Gastroesophageal sphincter (tissue), 4 donors: Measurements from ENCODE around the gene PCDHGA1. TPM values are rescaled to one million over a fixed set of nuclear protein-coding genes. Genes with fewer than 3 reads are reported as not detected.

Experiments
- ATAC-seq: fragments of 150-250 bp; one replicate; pipeline ENCODE4 v1.9.1; 2016; ENCODE audit warnings: mild to moderate bottlenecking, moderate library complexity
- H3K27ac ChIP-seq, 4 donors: fragments of 200-600 bp; sonication (generic) in 3 of 4; 1 replicate in 3 of 4; 2 replicates in 1 of 4; pipeline ENCODE4 v1.5.1; 2016 to 2019
- H3K27me3 ChIP-seq: fragments of 200-600 bp; sonication (generic); one replicate; pipeline ENCODE4 v1.5.1; 2019
- H3K36me3 ChIP-seq, 2 donors: fragments of 200-600 bp; sonication (generic); one replicate each; pipeline ENCODE4 v1.5.1; 2019; ENCODE audit warnings: control low read depth in 1 of 2
- H3K4me1 ChIP-seq, 3 donors: fragments of 200-600 bp; sonication (generic); 1 replicate in 2 of 3; 2 replicates in 1 of 3; pipeline ENCODE4 v1.5.1; 2016 to 2019; ENCODE audit warnings: control low read depth in 2 of 3
- H3K4me3 ChIP-seq, 2 donors: fragments of 200-600 bp; sonication (generic); one replicate each; pipeline ENCODE4 v1.5.1; 2019; ENCODE audit warnings: mild to moderate bottlenecking in 1 of 2, moderate library complexity in 1 of 2
- H3K9me3 ChIP-seq, 3 donors: fragments of 200-600 bp; sonication (generic); one replicate each; pipeline ENCODE4 v1.5.1; 2017 to 2019; ENCODE audit warnings: control low read depth in 2 of 3
- EP300 ChIP-seq: sonication (generic); formaldehyde crosslinking; IDR thresholded peaks from one replicate; pipeline ENCODE4 v1.6.1; 2017; ENCODE audit warnings: antibody characterized with exemption, mild to moderate bottlenecking
- POLR2A ChIP-seq, 2 donors: fragments of 450-650 bp; IDR thresholded peaks; one replicate each; pipeline ENCODE4 v1.6.1; 2017; ENCODE audit warnings: antibody characterized with exemption in 2 of 2, mild to moderate bottlenecking in 2 of 2, moderate library complexity in 1 of 2
- POLR2AphosphoS5 ChIP-seq: sonication (generic); formaldehyde crosslinking; IDR thresholded peaks from one replicate; pipeline ENCODE4 v1.6.1; 2017; ENCODE audit warnings: antibody characterized with exemption
- WGBS, 2 donors: methylation state at CpG; one replicate each; pipeline ENCODE4 v1.1.5; 2018; ENCODE audit warnings: low coverage in 1 of 2; 5-methylcytosine and 5-hydroxymethylcytosine counted together
- total RNA-seq, 4 donors: library from RNA; depleted of rRNA; stranded (reverse); fragments of >200 nt; gene quantifications; one replicate each; pipeline ENCODE4 v1.1.0, GENCODE V29; 2016
- TF ChIP-seq, protein P1 (sequence below), 4 experiments: fragments of 200-600 bp in 2 of 4; fragments of 450-650 bp in 2 of 4; sonication (generic) in 1 of 4; IDR thresholded peaks; one replicate each; pipeline ENCODE4 v1.5.1; 2017 to 2019; ENCODE audit warnings: antibody characterized with exemption in 4 of 4, mild to moderate bottlenecking in 2 of 4, moderate library complexity in 2 of 4

The PCDHGA1 gene
- total RNA-seq, 4 donors from 2014 or later: 0.67 to 1.3 (median 1.1) TPM

DNA sequence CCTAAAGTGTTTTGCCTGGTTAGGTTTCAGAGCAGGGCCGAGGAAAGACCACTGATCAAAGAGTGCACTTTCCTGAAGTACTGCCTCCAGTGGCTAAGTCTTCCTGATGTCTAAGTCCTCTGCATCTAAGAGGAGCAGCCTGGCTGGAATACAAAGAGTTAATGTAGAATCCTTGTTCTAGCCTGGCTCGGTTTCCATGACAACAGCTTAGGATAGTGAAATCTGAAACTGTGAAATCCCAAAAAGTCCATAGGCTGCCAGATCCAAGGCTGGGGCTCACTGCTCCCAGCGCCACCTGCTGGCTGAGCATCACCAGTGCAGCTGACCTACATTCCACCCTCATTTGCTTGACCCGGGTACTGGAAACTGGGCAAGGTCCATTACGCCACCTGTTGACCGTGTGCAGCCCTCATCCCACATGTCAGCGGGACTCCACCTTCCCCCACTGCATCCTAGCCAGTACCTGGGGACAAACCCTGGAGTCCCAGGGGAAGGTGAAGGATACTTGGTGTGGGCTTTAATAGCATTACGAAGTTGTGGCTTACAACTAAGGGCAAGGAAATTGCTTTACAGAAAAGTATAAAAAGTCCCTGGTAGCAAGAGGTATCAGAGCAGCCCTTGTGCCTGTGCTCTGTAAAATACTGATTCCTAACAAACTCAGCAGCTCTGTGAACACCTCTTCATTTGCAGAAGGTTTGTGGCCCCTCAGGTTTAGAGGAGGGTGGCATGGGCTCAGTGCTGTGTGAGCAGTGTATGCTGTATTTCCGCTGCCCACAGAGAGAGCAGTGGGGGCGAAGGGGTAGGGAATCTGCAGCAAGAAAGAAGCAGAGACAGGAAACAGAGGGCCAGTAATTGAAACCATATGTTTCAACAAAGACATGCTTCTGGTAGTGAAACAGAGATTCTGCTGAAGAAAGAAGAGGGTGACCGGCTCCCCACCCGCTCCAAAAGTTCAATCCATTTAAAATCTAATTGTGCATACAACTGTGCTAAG lies 194.6 kb downstream of the PCDHGA1 start:
- peak; percentile 85 for ATAC-seq
- Histone ChIP-seq H3K4me3 (no peak overlapping the region), H3K9me3 (no peaks in the 10 kb centered on the region), H3K36me3 (peaks cover 0 to 51% of the 10 kb centered on the region in 2 donors), H3K27ac (peak overlapping the region; percentile 57 to 82 (median 78)), H3K27me3 (no peaks in the 10 kb centered on the region), H3K4me1 (peaks cover 2 to 89% (median 36%) of the 10 kb centered on the region in 3 donors)
- WGBS, 2 donors: 15 to 60% methylated on average over 6 to 11 of the region's 12 CpGs
- TF ChIP-seq POLR2A (IDR thresholded peaks at IDR 0.05) (no peak), EP300 (no peak), POLR2AphosphoS5 (peak; percentile 88)
- TF ChIP-seq, protein P1, sequence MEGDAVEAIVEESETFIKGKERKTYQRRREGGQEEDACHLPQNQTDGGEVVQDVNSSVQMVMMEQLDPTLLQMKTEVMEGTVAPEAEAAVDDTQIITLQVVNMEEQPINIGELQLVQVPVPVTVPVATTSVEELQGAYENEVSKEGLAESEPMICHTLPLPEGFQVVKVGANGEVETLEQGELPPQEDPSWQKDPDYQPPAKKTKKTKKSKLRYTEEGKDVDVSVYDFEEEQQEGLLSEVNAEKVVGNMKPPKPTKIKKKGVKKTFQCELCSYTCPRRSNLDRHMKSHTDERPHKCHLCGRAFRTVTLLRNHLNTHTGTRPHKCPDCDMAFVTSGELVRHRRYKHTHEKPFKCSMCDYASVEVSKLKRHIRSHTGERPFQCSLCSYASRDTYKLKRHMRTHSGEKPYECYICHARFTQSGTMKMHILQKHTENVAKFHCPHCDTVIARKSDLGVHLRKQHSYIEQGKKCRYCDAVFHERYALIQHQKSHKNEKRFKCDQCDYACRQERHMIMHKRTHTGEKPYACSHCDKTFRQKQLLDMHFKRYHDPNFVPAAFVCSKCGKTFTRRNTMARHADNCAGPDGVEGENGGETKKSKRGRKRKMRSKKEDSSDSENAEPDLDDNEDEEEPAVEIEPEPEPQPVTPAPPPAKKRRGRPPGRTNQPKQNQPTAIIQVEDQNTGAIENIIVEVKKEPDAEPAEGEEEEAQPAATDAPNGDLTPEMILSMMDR (IDR thresholded peaks at IDR 0.05): peak; percentile 99 to 100 (median 100)

GRCh38 chr5:141525653-141526052 lies 195.3 kb downstream of the PCDHGA1 start:
- TF ChIP-seq POLR2A (IDR thresholded peaks at IDR 0.05) (no peak), POLR2AphosphoS5 (no peak), EP300 (no peak)
- TF ChIP-seq, protein P1 (IDR thresholded peaks at IDR 0.05): no peak
- 50 to 69% methylated on average over 6 of the region's 7 CpGs for WGBS, 2 donors
- Histone ChIP-seq H3K9me3 (no peaks in the 10 kb centered on the region), H3K4me1 (peaks cover 2 to 86% (median 33%) of the 10 kb centered on the region in 3 donors), H3K27ac (peak overlapping the region; percentile 57 to 82 (median 78)), H3K36me3 (peaks cover 0 to 51% of the 10 kb centered on the region in 2 donors), H3K4me3 (no peak overlapping the region), H3K27me3 (no peaks in the 10 kb centered on the region)
- ATAC-seq: no peak

GRCh38 chr5:141527426-141527825 lies 197.1 kb downstream of the PCDHGA1 start:
- WGBS, 2 donors: 67 to 69% methylated on average over 1 of the region's 1 CpG
- peak overlapping the region; percentile 2 to 84 (median 79) for H3K27ac ChIP-seq

DNA sequence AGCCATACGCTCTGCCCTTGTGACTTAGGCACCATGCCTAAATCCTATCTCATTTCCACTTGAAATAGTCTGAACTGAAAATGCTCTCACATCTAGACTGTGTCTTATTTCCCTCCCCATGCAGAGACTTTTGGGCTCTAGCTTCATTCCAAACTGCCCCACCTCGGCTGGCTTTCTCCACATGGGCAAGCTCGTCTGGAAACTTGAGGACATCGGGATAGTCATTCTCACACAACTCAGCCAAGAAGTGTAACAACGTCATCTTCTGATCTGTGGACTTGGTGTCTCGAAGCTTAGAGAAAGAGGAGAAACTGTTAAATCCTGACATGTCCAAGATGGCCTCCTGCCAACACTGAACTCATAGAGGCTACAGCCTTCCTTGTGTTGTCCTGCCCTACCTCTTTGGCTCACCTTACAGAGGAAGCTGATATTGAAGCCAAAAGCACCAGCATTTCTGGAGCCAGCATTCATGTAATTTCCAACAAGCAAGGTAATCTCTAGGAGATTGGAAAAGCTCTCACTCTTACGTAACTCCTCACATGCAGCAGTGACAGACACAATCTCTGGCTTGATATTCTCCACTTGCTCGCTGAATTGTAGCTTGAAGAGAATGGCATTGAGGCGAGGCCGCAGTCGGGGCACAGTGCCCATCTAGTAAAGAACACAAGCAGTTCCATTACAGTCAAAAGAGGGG lies 198.1 kb downstream of the PCDHGA1 start:
- TF ChIP-seq, protein P1 (IDR thresholded peaks at IDR 0.05): no peak
- TF ChIP-seq POLR2A (IDR thresholded peaks at IDR 0.05): no peak
- peak; percentile 9 for TF ChIP-seq POLR2AphosphoS5
- no peak overlapping the region for H3K4me3 ChIP-seq
- H3K9me3 ChIP-seq: no peaks in the 10 kb centered on the region
- H3K27me3 ChIP-seq: no peaks in the 10 kb centered on the region
- peaks cover 2 to 63% (median 25%) of the 10 kb centered on the region in 3 donors for H3K4me1 ChIP-seq
- peak; percentile 73 for ATAC-seq
- H3K27ac ChIP-seq: peak overlapping the region; percentile 75 to 84 (median 79)
- H3K36me3 ChIP-seq: peaks cover 0 to 48% of the 10 kb centered on the region in 2 donors
- WGBS, 2 donors: 34 to 68% methylated on average over 4 to 10 of the region's 11 CpGs

More at GRCh38 chr5:141527426-141527825, 197.1 kb downstream of the PCDHGA1 start:
- Histone ChIP-seq H3K9me3 (no peaks in the 10 kb centered on the region), H3K4me3 (no peak overlapping the region), H3K27me3 (no peaks in the 10 kb centered on the region), H3K4me1 (peaks cover 2 to 68% (median 25%) of the 10 kb centered on the region in 3 donors), H3K36me3 (peaks cover 0 to 49% of the 10 kb centered on the region in 2 donors)
- TF ChIP-seq EP300 (no peak), POLR2AphosphoS5 (no peak), POLR2A (IDR thresholded peaks at IDR 0.05) (no peak)
- TF ChIP-seq, protein P1 (IDR thresholded peaks at IDR 0.05): no peak
- ATAC-seq: no peak
